NCI-H1694 treated with DMSO at 0.1 percent for 48 hours (cell line): ENCODE measurements around the gene FCRLA.
"Not testable (repeated sequence)": the region's sequence is repeated elsewhere in the genome, so short reads cannot be mapped to it uniquely, and the experiment has no call there.

Source experiments
- DNase-seq: peaks from one replicate; lab custom pipeline; 2025; lab: John Stamatoyannopoulos, UW

FCRLA gene

GRCh38 chr1:161706482-161707347, at the start of gene FCRLA:
FCRLA (plus strand) TSS chr1:161707229; CDS start chr1:161707265, 36 bp downstream.
- no peak for DNase-seq

DNA sequence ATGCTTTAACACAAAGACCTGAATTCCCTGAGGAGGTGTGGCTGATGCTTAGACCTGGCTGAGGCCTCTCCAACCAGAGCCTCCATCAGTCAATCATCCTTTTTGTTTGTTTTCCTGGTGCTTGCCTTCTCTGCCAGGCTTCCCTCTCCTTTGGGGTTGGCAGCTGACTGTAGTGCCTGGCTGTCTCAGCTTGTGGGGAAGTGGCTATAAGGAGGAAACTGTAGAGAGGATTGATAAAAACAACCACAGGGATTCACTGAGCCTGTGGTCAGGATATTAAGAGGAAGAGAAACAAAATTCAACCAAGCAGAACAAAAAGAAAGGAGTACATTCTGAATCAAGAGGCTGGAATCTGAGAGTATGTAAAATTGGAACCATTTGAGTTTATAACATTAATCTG, 48.5 kb upstream of the FCRLA start:
- DNase-seq: not testable (repeated sequence)

DNA sequence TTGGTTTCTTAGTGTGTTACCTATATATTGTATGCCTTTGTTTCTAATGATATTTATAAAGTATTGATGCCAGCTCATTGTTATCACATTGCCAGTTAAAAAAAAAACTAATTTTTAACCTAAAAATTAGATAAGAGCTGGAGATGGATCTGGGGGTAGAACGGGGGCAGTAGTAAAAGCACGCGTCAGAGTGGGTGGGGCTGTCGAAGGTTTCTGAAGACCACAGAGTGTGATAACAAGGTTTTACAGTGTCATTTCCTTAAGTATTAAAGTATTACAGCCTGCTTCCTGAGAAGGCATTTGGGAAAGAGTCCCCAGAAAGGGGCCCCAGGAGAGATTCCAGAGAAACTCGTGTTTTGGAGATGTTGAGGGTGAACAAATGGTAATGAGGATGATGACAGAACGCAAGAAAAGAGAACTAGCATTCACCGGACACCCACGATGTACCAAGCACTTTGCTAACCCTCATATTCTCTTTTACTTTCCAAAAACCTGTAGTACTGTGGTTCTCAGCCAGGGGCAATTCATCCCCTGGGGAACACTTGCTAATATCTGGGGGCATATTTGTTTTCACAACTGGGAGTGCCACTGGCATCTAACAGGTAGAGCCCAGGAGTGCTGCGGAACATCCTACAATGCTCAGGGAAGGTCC, 45.2 kb upstream of the FCRLA start:
- not testable (repeated sequence) for DNase-seq

GRCh38 chr1:161662684-161663339, 44.2 kb upstream of the FCRLA start, which contains the start of gene FCGR2B:
FCGR2B (plus strand) TSS chr1:161663143; CDS start chr1:161663242, 99 bp downstream.
- DNase-seq: not testable (repeated sequence)

DNA sequence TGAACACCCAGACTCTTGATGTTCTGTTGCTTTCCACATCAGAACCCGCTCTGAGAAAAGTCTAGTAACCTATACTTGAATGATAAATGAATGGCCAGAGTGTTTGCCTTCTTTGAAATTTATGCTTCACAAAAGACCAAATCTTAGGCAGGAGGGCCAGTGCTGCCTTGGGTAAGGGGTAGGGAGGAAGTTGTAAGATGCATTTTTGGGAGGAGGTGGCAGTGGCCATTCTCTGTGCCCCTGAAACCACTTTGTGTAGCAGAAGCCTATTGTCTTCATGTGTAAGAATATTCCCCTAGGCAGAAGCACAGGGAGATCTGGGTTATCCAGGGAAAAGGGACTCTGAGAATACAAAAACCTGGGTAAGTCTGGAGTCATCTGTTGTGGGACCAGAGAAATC, 43.5 kb upstream of the FCRLA start:
- DNase-seq: not testable (repeated sequence)

DNA sequence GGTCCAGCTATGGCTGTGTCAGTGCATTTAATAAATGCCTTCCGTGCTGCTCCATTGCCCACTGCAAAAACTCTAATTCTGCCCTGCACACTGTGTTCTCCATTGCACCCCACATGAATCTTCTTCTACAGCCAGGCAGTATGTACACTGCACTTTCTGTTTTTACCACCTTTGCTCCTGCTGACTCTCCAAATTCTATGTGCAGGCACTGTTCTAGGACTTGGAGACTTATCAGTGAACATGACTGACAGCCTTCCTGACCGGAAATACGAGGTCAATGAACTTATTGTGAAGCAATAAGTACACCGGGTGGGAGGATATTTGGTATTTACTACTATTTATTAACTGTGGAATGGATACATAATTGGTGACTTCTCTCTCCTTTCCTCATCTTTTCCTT, 42.3 kb upstream of the FCRLA start:
- DNase-seq: not testable (repeated sequence)

DNA sequence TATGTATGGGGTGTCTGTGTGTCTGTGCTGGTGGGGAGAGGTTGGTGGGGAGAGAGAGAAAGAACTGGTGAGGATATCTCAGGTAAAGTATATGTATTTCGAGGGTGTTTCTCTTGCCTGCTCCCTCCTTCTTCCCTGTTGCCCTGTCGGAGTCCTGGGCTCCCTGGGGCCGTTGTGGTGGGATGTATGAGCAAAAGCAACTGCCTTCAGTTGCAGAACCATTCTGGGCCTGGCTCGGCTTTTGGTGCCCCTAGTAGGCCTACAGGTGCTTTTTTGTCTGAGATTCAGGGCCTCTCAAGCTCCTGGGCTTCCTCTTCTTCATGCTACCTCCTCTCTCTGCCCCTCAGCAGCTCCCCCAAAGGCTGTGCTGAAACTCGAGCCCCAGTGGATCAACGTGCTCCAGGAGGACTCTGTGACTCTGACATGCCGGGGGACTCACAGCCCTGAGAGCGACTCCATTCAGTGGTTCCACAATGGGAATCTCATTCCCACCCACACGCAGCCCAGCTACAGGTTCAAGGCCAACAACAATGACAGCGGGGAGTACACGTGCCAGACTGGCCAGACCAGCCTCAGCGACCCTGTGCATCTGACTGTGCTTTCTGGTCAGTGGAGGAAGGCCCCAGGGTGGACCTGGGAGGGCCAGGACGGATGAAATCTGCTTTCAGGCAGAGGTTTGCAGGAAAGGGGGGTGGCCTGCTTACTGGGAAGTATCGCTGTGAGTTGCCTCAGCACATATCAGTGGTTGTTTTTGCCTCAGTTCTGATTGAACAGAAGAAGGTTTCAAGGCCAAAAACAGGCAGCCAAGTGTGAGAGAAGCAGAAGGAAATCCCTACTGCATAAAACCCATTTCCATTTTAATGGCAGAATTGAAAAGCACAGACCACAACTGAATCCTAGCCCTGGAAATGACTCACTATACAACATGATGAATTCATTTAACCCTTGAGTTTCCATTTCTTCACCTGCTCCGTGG, 35.7 kb upstream of the FCRLA start:
- DNase-seq: not testable (repeated sequence)

GRCh38 chr1:161673437-161673836, 33.6 kb upstream of the FCRLA start:
- DNase-seq: not testable (repeated sequence)

- DNase-seq: not testable (repeated sequence)
Measured at GRCh38 chr1:161674447-161674846, 32.6 kb upstream of the FCRLA start.

GRCh38 chr1:161674908-161675307, 32.1 kb upstream of the FCRLA start:
- DNase-seq: not testable (repeated sequence)

DNA sequence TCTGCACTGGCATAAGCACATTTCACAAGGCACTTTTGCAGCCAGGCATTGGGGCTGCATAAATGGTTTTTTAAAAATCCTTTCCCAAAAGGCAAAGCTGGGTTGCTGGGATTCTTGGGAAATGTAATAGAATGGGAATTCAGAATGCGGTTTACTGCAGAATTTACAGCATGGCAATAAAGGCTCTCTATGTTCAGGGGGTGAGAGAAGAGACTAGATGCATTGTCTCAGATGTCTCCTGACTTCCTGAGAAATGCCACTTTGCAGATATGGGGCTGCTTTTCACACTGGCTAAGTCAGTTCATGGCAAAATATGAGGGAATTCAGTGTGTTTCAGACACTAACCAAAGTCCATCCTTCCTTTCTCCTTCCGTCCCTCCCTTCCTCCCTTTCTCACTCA, 30.6 kb upstream of the FCRLA start:
- no peak for DNase-seq

DNA sequence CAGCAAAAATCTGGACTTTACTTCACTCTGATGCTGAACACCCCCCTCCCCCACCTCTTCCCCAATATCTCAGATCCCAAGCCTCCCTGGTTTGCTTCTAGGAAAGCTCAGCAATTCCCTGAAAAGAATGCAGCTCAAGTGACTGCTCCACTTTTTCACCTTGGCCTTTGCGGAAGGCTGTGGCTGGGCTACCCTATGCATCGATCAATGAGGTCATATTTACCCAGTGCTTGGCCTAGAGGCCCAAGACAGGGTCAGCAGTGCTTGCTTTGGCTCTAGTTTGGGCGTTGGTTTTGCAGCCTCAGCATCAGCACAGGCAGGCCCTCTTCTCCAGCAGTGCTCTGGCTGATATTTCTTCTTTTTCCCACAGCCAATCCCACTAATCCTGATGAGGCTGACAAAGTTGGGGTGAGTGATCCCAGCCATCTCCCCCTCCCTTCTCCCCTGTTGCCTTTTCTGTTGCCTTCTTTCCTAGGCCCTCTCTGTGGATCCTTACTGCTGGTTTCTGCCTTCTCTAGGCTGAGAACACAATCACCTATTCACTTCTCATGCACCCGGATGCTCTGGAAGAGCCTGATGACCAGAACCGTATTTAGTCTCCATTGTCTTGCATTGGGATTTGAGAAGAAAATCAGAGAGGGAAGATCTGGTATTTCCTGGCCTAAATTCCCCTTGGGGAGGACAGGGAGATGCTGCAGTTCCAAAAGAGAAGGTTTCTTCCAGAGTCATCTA, 29.9 kb upstream of the FCRLA start:
- no peak for DNase-seq

GRCh38 chr1:161678500-161678899, 28.5 kb upstream of the FCRLA start:
- no peak for DNase-seq

DNA sequence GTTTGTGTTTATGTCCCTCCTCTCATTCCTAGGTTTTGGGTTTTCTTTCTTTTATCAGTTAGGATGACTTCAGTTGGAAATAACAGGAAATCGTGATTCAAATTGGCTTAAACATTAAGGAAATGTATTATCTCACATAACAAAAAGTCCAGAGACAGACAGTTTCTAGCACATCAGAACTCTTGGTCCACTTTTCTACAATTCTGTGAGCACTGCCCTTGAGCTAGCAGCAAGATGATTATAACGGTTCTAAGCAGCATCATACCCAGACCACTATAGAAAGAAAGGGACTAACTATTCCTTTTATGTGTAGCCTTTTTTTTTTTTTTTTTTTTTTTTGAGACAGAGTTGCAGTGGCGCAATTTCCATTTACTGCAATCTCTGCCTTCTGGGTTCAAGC, 25.1 kb upstream of the FCRLA start:
- DNase-seq: no peak

- DNase-seq: no peak
Measured at GRCh38 chr1:161688946-161689345, 18.1 kb upstream of the FCRLA start.

DNA sequence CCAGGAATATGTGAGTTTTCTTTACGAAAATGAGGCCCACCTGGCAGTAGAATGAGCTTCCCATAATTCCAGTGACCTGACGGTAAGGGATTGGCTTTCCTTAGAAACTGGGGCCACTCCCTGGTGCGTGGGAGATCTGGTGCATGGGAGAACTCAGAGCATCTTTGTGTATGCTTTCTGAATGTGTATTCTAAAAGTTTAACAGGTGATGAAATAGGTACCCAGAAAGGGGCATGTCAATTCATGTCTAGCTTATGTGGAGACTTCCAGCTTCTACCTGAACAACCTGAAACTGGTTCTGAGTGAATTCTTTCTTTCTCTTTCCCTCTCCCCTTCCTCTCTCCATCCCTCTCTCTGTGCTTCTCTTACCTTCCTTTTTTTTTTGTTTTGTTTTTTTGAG, 15.2 kb upstream of the FCRLA start:
- DNase-seq: no peak

GRCh38 chr1:161693020-161693712, 13.9 kb upstream of the FCRLA start:
- DNase-seq: not testable (repeated sequence)

DNA sequence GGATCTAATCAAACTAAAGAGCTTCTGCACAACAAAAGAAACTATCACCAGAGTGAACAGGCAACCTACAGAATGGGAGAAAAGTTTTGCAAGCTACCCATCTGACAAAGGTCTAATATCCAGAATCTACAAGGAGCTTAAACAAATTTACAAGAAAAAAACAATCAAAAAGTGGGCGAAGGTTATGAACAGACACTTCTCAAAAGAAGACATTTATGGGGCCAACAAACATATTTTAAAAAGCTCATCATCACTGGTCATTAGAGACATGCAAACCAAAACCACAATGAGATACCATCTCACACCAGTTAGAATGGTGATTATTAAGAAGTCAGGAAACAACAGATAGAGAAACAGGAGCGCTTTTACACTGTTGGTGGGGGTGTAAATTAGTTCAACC, 8.7 kb upstream of the FCRLA start:
- not testable (repeated sequence) for DNase-seq

GRCh38 chr1:161702250-161702649, 4.8 kb upstream of the FCRLA start:
- DNase-seq: no peak

- no peak for DNase-seq
Measured at GRCh38 chr1:161705537-161705936, 1.5 kb upstream of the FCRLA start.
